Right lobe of liver (tissue), 4 donors: ENCODE data around the gene AGPS.

Experiments used
- CTCF ChIP-seq, 4 donors: fragments of 200-600 bp in 3 of 4; fragments of 450-650 bp in 1 of 4; IDR thresholded peaks; one replicate each; pipeline versions ENCODE4 v1.5.1 to v1.8.0; 2016 to 2022; ENCODE audit warnings: antibody characterized with exemption in 4 of 4, mild to moderate bottlenecking in 2 of 4
- POLR2A ChIP-seq: fragments of 450-650 bp; IDR thresholded peaks from one replicate; pipeline ENCODE4 v1.6.1; 2017; ENCODE audit warnings: antibody characterized with exemption, mild to moderate bottlenecking
- donor health status: DM: no; HTN: no; CAD: no.
- donor health status: DM: no; HTN: no; CAD: no.
- donor health status: DM: no; HTN: yes; CAD: no.

GRCh38 chr2:177362499-177362898 lies 30.1 kb upstream of the AGPS start:
- TF ChIP-seq CTCF (IDR thresholded peaks at IDR 0.05) (no peak), POLR2A (no peak)
